Measurements from ENCODE around the gene SH3PXD2A.

DNA sequence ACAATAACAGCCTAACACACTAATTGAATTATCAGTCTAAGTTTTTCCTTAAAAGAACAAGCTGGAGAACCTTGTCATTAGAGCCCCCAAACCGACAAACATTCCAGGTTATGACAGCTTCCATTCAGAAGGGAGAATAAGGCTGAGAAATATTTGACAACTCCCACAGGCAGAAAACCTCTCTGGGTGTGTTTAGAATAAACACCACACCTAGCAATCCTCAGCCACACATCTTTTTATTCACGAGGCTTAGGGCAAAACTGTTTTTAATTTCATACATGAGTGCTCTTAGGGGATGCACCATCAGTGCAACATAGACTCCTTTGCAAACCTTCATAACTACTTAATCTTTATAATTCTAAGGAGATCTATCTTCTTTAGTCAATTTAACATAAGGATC is 38.4 kb upstream of the SH3PXD2A start:
- TF ChIP-seq, protein P1, sequence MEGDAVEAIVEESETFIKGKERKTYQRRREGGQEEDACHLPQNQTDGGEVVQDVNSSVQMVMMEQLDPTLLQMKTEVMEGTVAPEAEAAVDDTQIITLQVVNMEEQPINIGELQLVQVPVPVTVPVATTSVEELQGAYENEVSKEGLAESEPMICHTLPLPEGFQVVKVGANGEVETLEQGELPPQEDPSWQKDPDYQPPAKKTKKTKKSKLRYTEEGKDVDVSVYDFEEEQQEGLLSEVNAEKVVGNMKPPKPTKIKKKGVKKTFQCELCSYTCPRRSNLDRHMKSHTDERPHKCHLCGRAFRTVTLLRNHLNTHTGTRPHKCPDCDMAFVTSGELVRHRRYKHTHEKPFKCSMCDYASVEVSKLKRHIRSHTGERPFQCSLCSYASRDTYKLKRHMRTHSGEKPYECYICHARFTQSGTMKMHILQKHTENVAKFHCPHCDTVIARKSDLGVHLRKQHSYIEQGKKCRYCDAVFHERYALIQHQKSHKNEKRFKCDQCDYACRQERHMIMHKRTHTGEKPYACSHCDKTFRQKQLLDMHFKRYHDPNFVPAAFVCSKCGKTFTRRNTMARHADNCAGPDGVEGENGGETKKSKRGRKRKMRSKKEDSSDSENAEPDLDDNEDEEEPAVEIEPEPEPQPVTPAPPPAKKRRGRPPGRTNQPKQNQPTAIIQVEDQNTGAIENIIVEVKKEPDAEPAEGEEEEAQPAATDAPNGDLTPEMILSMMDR (IDR thresholded peaks at IDR 0.05): no peak
- no peak for TF ChIP-seq POLR2A (IDR thresholded peaks at IDR 0.05)
